ENCODE data around the gene SIM1. TPM values are rescaled to one million over a fixed set of nuclear protein-coding genes. Genes with fewer than 3 reads are reported as not detected.

Gene SIM1
- total RNA-seq, 3 donors from 2014 or later = not detected

- ATAC-seq = no peak
Observed at GRCh38 chr6:100347901-100348550, 116.7 kb downstream of the SIM1 start.

GRCh38 chr6:100346828-100347227 lies 117.9 kb downstream of the SIM1 start:
- H3K36me3 Mint-ChIP-seq (ENCODE audit: insufficient read depth) = no peaks in the 10 kb centered on the region
- H3K4me1 Mint-ChIP-seq (ENCODE audit: low read depth) = no peaks in the 10 kb centered on the region
- no peaks in the 10 kb centered on the region for H3K9me3 Mint-ChIP-seq
- DNase-seq (no peak), ATAC-seq (no peak)
- no peak overlapping the region for H3K4me3 Mint-ChIP-seq
- no peaks in the 10 kb centered on the region for H3K27me3 Mint-ChIP-seq (ENCODE audit: low read depth)

More at GRCh38 chr6:100347901-100348550, 116.7 kb downstream of the SIM1 start:
- Mint-ChIP-seq H3K4me1 (ENCODE audit: low read depth) (no peaks in the 10 kb centered on the region), H3K36me3 (ENCODE audit: insufficient read depth) (no peaks in the 10 kb centered on the region), H3K9me3 (no peaks in the 10 kb centered on the region), H3K4me3 (no peak overlapping the region), H3K27me3 (ENCODE audit: low read depth) (no peaks in the 10 kb centered on the region)
- no peak for DNase-seq

DNA sequence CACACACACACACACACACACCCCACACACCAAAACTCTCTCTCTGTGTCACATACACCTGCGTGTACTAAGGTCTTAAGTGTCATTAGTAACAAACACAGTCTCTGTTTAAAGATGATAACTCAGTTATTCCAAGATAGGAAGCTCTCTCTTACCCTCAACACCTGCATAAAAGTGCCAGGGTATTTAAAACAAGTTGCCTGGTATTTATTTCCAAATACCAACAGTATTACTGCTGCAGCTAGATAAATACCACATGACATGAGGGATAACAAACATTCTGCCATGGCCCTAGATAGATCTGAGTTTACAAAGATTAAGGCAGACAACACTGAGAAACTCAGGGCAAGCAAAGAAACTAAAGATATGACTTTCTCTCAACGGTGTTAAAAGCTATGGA lies 118.5 kb downstream of the SIM1 start:
- Mint-ChIP-seq H3K27me3 (ENCODE audit: low read depth) (no peaks in the 10 kb centered on the region), H3K4me1 (ENCODE audit: low read depth) (no peaks in the 10 kb centered on the region), H3K4me3 (no peak overlapping the region), H3K9me3 (no peaks in the 10 kb centered on the region), H3K36me3 (ENCODE audit: insufficient read depth) (no peaks in the 10 kb centered on the region)
- ATAC-seq = no peak
- no peak for DNase-seq

DNA sequence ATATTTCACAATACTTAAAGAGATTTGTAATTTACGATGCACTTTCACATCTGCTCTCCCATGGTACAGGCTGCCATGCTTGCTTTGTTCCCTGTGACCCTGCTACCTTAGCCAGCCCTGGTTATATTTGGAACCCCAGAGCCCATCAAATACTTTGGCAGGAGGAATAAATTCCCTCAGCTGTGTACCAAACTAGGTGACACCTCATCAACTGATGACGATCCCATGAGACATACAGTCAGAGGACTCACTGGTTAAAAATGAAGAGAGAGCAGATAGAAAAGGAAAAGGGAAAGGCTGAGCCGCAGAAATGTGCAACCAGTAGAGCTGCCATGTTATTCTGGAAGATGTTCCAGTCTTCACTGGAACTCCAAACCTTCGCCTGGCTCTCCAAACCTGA lies 120.0 kb downstream of the SIM1 start:
- ATAC-seq = no peak
- DNase-seq = no peak
- Mint-ChIP-seq H3K36me3 (ENCODE audit: insufficient read depth) (no peaks in the 10 kb centered on the region), H3K4me3 (no peak overlapping the region), H3K4me1 (ENCODE audit: low read depth) (no peaks in the 10 kb centered on the region), H3K27me3 (ENCODE audit: low read depth) (no peaks in the 10 kb centered on the region), H3K9me3 (no peaks in the 10 kb centered on the region)

DNA sequence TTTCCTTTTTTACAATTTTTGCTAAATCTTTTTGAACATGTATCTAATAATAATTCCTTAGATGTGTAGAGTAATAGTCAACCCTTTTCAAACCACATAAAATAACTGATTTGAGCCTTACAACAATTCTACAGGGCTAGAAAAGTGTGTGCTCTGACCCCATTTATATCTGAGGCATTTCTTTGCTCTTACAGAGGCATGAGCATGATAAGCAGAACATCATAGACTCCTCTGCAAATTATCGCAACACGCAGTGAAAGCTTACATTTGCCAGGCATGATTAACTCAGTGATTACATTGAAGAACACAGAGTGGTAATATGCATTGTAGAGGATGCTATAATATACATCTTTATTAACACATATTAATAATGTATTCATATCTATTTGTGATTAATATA lies 120.4 kb downstream of the SIM1 start:
- H3K4me3 Mint-ChIP-seq = no peak overlapping the region
- no peaks in the 10 kb centered on the region for H3K9me3 Mint-ChIP-seq
- ATAC-seq = no peak
- no peaks in the 10 kb centered on the region for H3K36me3 Mint-ChIP-seq (ENCODE audit: insufficient read depth)
- H3K27me3 Mint-ChIP-seq (ENCODE audit: low read depth) = no peaks in the 10 kb centered on the region
- no peaks in the 10 kb centered on the region for H3K4me1 Mint-ChIP-seq (ENCODE audit: low read depth)
- no peak for DNase-seq

DNA sequence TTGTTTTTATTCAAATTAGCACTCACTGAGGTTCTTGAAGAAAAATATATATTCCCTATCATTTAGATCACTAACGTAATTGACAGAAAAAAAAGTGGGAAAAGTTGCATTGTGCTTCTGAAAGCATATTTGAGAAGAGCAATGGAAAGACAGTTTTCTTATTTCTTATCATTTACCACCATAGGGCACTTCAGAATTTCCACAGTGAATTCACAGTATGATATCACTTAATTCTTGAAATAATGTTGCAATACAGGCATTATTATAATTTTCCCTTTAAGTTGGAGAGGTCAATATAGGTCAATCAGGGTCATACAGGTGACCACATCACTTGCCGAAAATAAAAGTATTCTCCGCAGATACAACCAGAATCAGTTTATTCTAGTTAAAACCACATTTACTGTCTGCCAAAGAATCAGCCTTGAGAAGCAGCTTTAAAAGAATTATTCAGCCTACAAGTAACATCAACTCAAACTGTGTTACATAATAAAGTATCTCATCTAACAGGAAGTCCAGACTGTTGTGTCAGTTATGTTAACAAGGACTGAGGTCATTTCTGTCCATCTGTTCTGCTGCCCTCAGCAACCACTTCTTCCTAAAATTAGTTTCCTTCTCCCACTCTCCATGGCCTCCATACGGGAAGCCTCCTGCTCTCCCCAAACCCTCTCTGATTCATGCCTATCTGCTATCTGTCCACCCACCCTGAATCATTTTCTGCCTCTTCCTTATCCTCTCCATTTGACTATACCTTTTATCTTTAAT lies 121.2 kb downstream of the SIM1 start:
- no peaks in the 10 kb centered on the region for H3K4me1 Mint-ChIP-seq (ENCODE audit: low read depth)
- DNase-seq (no peak), ATAC-seq (no peak)
- no peaks in the 10 kb centered on the region for H3K36me3 Mint-ChIP-seq (ENCODE audit: insufficient read depth)
- H3K9me3 Mint-ChIP-seq = no peaks in the 10 kb centered on the region
- H3K4me3 Mint-ChIP-seq = no peak overlapping the region
- no peaks in the 10 kb centered on the region for H3K27me3 Mint-ChIP-seq (ENCODE audit: low read depth)

GRCh38 chr6:100342830-100343229 lies 121.9 kb downstream of the SIM1 start:
- Mint-ChIP-seq H3K4me1 (ENCODE audit: low read depth) (no peaks in the 10 kb centered on the region), H3K36me3 (ENCODE audit: insufficient read depth) (no peaks in the 10 kb centered on the region), H3K4me3 (no peak overlapping the region), H3K9me3 (no peaks in the 10 kb centered on the region), H3K27me3 (ENCODE audit: low read depth) (no peaks in the 10 kb centered on the region)
- DNase-seq (no peak), ATAC-seq (no peak)

GRCh38 chr6:100339574-100340255 lies 125.0 kb downstream of the SIM1 start:
- Mint-ChIP-seq H3K4me3 (no peak overlapping the region), H3K4me1 (ENCODE audit: low read depth) (no peaks in the 10 kb centered on the region), H3K27me3 (ENCODE audit: low read depth) (no peaks in the 10 kb centered on the region), H3K36me3 (ENCODE audit: insufficient read depth) (no peaks in the 10 kb centered on the region), H3K9me3 (no peaks in the 10 kb centered on the region)
- DNase-seq (no peak), ATAC-seq (no peak)

DNA sequence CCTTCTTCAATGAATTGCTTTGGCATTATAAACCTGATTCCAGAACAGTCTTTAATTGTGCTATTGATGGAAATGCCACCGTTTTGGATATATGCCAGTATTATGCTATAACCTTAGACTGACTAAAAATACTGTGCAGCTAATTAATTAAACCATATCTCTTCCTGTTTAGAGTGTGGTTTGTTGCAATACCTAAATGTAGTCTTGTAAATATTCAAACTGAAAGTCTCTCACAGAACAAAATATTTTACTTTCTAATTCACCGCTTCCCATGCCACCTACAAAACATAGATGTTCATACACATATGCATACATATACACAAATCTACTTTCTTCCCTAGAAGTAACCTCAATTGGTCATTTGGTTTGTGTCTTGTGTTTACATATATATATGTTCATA lies 126.6 kb downstream of the SIM1 start:
- Mint-ChIP-seq H3K4me1 (ENCODE audit: low read depth) (no peaks in the 10 kb centered on the region), H3K36me3 (ENCODE audit: insufficient read depth) (no peaks in the 10 kb centered on the region), H3K27me3 (ENCODE audit: low read depth) (no peaks in the 10 kb centered on the region), H3K4me3 (no peak overlapping the region), H3K9me3 (no peaks in the 10 kb centered on the region)
- ATAC-seq (no peak), DNase-seq (no peak)

GRCh38 chr6:100336876-100337275 lies 127.8 kb downstream of the SIM1 start:
- no peaks in the 10 kb centered on the region for H3K27me3 Mint-ChIP-seq (ENCODE audit: low read depth)
- H3K4me3 Mint-ChIP-seq = no peak overlapping the region
- no peaks in the 10 kb centered on the region for H3K4me1 Mint-ChIP-seq (ENCODE audit: low read depth)
- DNase-seq = no peak
- H3K36me3 Mint-ChIP-seq (ENCODE audit: insufficient read depth) = no peaks in the 10 kb centered on the region
- H3K9me3 Mint-ChIP-seq = no peaks in the 10 kb centered on the region
- ATAC-seq = no peak

DNA sequence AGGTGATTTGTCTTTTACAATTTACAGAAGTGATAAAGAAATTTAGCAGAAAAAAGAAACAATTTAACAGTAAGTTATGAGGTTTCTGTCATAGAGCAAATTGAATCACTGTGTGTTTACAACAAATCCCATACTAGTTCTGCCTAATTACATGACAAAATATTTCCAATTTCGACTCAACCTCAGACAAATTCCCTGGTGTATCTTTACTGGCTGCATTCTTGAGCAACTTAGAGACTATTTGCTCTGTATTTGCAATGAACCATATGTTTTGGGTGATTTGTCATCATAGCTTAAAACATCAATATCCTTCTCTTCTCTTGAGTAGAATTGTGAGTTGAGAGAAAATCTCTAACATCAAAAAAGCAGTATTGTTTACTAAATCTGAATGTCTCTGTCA lies 128.7 kb downstream of the SIM1 start:
- DNase-seq (no peak), ATAC-seq (no peak)
- Mint-ChIP-seq H3K4me3 (no peak overlapping the region), H3K4me1 (ENCODE audit: low read depth) (no peaks in the 10 kb centered on the region), H3K27me3 (ENCODE audit: low read depth) (no peaks in the 10 kb centered on the region), H3K9me3 (no peaks in the 10 kb centered on the region), H3K36me3 (ENCODE audit: insufficient read depth) (no peaks in the 10 kb centered on the region)
